Thoracic aorta (tissue), 2 donors: ENCODE results near the gene TRAFD1. TPM values are rescaled to one million over a fixed set of nuclear protein-coding genes. Genes with fewer than 3 reads are reported as not detected.
A peak's percentile ranks its signal among the peaks of the same experiment; 100 is the strongest.

Source experiments
- ATAC-seq: fragments of 150-250 bp; one replicate; pipeline ENCODE4 v1.8.0; 2017; ENCODE audit warnings: low read depth; ENCODE audit not compliant: insufficient number of reproducible peaks, low FRiP score
- DNase-seq: peaks from one replicate; pipeline ENCODE4 v3.0.0-alpha.2; 2020; ENCODE audit warnings: low spot score
- H3K27ac ChIP-seq, 2 donors: fragments of 200-600 bp; sonication (generic); 1 replicate in 1 of 2; 2 replicates in 1 of 2; pipeline ENCODE4 v1.5.1; 2016; ENCODE audit warnings: mild to moderate bottlenecking in 2 of 2, moderate library complexity in 2 of 2
- H3K27me3 ChIP-seq: fragments of 200-600 bp; sonication (generic); replicated peaks from 2 replicates; pipeline ENCODE4 v1.6.0; 2016; ENCODE audit warnings: mild to moderate bottlenecking; ENCODE audit not compliant: insufficient read depth
- H3K36me3 ChIP-seq: fragments of 200-600 bp; sonication (generic); one replicate; pipeline ENCODE4 v1.5.1; 2016
- H3K4me1 ChIP-seq, 2 donors: fragments of 200-600 bp; sonication (generic); 1 replicate in 1 of 2; 2 replicates in 1 of 2; pipeline versions ENCODE4 v1.5.1 to v1.6.0; 2016; ENCODE audit warnings: low read depth in 2 of 2, mild to moderate bottlenecking in 1 of 2; ENCODE audit not compliant: control insufficient read depth in 1 of 2
- H3K4me3 ChIP-seq: fragments of 200-600 bp; sonication (generic); 2 replicates; pipeline ENCODE4 v1.5.1; 2016; ENCODE audit warnings: mild to moderate bottlenecking
- H3K9me3 ChIP-seq: fragments of 200-600 bp; sonication (generic); 2 replicates; pipeline ENCODE4 v1.5.1; 2016
- CTCF ChIP-seq: fragments of 200-600 bp; sonication (generic); IDR thresholded peaks from one replicate; pipeline ENCODE4 v1.5.1; 2019; ENCODE audit warnings: antibody characterized with exemption
- total RNA-seq, 2 donors: library from RNA; depleted of rRNA; stranded (reverse); fragments of >200 nt; gene quantifications; one replicate each; pipeline versions ENCODE4 v1.1.0 to v1.2.3, GENCODE V29; 2016

Gene TRAFD1
- total RNA-seq, 2 donors from 2014 or later = 23.6 to 43.7 TPM

DNA sequence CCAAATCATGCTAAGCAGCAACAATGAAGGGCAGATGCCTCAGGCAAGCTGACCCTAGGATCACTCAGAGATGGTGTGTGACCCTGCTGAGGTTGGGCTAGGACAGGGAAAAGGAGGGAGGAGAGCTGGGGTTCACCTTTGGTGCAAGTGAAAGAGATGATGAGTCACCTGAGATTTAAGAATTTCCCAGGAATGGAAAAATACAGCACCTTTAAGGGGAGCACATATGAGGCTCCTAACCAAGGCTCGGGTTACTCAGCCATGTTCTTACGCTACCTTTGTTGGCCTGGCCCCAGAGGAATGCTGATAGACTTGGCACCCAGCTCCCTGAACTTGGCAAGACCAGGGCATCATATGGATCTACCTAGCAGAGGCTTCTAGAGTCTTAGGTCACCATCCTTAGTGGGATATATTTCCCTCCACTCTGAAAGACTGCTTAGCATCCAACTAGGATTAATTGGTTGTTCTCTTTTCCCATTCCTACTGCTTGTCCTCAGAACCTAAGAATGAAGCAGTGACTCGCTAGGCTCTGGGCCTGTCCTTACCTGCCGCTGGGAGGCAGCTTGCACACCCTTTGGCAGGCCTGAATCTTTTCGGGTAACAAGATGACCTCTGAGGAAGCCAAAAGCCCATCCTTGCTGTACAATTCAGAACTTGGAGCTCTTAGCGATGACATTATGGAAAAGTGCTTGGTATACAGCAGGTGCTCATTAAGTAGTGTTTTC lies 12.8 kb upstream of the TRAFD1 start:
- TF ChIP-seq CTCF = no peak
- H3K27me3 ChIP-seq = no peaks in the 10 kb centered on the region
- DNase-seq = no peak
- no peak for ATAC-seq
- no peaks in the 10 kb centered on the region for H3K36me3 ChIP-seq
- no peak overlapping the region for H3K4me3 ChIP-seq
- H3K4me1 ChIP-seq = peaks cover 18 to 19% of the 10 kb centered on the region in 2 donors
- H3K9me3 ChIP-seq = no peaks in the 10 kb centered on the region
- no peak overlapping the region for H3K27ac ChIP-seq

- H3K27ac ChIP-seq = no peak overlapping the region
- DNase-seq = no peak
- no peak for TF ChIP-seq CTCF
These were observed 9.9 kb upstream of the TRAFD1 start for GRCh38 chr12:112115259-112116045.

GRCh38 chr12:112116232-112117060 lies 8.9 kb upstream of the TRAFD1 start:
- H3K4me1 ChIP-seq = peaks cover 14 to 21% of the 10 kb centered on the region in 2 donors
- H3K4me3 ChIP-seq = peak overlapping the region; percentile 46
- DNase-seq (no peak), ATAC-seq (peak; percentile 34)
- no peaks in the 10 kb centered on the region for H3K9me3 ChIP-seq
- TF ChIP-seq CTCF = no peak
- peak overlapping the region; percentile 75 for H3K27ac ChIP-seq
- no peaks in the 10 kb centered on the region for H3K27me3 ChIP-seq
- no peaks in the 10 kb centered on the region for H3K36me3 ChIP-seq

More at GRCh38 chr12:112115259-112116045, 9.9 kb upstream of the TRAFD1 start:
- no peaks in the 10 kb centered on the region for H3K27me3 ChIP-seq
- H3K9me3 ChIP-seq = no peaks in the 10 kb centered on the region
- no peak for ATAC-seq
- H3K4me1 ChIP-seq = peaks cover 13 to 21% of the 10 kb centered on the region in 2 donors
- no peak overlapping the region for H3K4me3 ChIP-seq
- H3K36me3 ChIP-seq = no peaks in the 10 kb centered on the region

DNA sequence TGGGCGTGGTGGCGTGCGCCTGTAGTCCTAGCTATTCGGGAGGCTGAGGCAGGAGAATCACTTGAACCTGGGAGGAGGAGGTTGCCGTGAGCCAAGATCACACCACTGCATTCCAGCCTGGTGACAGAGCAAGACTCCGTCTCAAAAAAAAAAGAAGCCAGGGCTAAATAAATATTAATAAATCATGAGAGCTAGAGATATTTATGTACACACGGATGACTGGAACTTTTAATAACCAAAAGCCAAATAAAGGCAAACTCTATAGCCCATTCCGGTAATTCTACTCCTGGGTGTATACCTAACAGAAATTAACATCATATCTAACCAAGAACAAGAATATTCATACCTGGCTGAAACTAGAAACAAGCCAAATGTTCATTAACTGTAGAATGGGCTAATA lies 7.7 kb upstream of the TRAFD1 start:
- no peak for ATAC-seq
- Histone ChIP-seq H3K27ac (peak overlapping the region in 1 of 2 donors; percentile 75), H3K27me3 (no peaks in the 10 kb centered on the region), H3K4me3 (no peak overlapping the region), H3K4me1 (peaks cover 26 to 27% of the 10 kb centered on the region in 2 donors), H3K36me3 (no peaks in the 10 kb centered on the region), H3K9me3 (no peaks in the 10 kb centered on the region)
- TF ChIP-seq CTCF = no peak
- no peak for DNase-seq
